Cardiac fibroblast (primary cell): Measurements from ENCODE around the gene SLC12A6.
A peak's percentile ranks its signal among the peaks of the same experiment; 100 is the strongest.

Experiments used
- DNase-seq, 2 donors: peaks; one replicate each; pipeline versions ENCODE4 v3.0.0 to v3.0.0-alpha.2; 2010; ENCODE audit warnings: low read depth in 2 of 2
- H3K4me3 ChIP-seq, 2 donors: replicated peaks in 1 of 2; 1 replicate in 1 of 2; 2 replicates in 1 of 2; pipeline ENCODE4 v1.5.1; 2011; ENCODE audit warnings: low read depth in 2 of 2, low read length in 2 of 2, mild to moderate bottlenecking in 2 of 2, moderate library complexity in 1 of 2
- TF ChIP-seq, protein P1 (sequence below): IDR thresholded peaks from one replicate; pipeline ENCODE4 v1.5.1; 2011; ENCODE audit warnings: low read depth, mild to moderate bottlenecking, low read length, inconsistent platforms

SLC12A6 gene

DNA sequence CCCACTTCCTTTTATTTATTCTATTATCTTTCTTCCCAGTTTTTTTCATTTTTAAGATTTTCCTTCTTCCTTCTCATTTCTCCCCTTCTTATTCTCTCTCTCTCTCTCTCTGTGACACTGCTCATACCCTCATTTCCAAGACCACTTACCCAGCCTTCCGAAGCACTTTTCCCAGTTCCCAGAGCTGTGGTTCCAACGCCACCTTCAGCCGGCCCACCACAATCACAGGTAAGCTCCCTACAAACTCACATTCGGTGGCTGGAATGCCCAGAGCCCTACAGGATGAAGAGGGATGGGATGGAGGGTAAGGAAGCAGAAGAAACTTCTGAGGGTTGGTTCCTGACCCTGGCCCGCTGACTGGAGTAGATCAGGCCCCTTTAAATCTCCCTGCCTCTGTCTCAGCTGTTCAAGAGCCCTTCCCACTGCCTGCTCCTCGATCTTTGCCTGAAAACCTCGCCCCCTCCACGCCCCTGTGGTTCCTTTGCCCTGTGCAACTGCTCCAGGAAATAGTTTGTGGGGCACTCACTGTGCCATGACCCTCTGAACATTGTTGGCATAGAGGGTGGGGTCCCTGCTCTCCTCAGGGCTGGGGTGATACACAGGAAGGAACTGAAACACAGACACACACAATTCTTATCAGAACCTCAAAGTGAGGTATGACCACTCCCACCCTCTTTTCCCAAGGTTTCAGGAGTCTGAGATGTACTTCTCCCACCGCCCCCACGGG lies 24.6 kb upstream of the SLC12A6 start:
- no peak overlapping the region for H3K4me3 ChIP-seq
- TF ChIP-seq, protein P1, sequence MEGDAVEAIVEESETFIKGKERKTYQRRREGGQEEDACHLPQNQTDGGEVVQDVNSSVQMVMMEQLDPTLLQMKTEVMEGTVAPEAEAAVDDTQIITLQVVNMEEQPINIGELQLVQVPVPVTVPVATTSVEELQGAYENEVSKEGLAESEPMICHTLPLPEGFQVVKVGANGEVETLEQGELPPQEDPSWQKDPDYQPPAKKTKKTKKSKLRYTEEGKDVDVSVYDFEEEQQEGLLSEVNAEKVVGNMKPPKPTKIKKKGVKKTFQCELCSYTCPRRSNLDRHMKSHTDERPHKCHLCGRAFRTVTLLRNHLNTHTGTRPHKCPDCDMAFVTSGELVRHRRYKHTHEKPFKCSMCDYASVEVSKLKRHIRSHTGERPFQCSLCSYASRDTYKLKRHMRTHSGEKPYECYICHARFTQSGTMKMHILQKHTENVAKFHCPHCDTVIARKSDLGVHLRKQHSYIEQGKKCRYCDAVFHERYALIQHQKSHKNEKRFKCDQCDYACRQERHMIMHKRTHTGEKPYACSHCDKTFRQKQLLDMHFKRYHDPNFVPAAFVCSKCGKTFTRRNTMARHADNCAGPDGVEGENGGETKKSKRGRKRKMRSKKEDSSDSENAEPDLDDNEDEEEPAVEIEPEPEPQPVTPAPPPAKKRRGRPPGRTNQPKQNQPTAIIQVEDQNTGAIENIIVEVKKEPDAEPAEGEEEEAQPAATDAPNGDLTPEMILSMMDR, result no peak
- DNase-seq, result no peak

DNA sequence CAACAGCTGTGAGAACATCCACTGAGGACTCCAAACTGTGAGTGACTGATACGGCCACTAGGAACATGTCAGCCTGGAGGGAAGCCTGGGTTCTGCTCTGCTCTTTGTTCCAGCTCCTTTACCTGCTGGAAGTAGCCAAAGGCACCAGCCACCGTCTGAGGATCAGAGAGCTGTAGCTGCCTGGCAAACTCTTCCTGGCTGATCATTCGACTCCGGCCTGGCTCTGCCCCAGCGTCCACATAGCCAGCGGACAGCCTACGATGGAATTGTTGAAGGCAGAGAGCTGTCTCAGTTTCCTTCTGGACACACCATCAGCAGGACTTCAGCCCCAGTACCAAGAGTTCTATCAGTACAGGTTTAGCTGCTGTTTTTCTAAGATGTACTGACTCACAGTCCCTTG lies 23.7 kb upstream of the SLC12A6 start:
- peak in 1 of 2 donors; percentile 37 for DNase-seq
- TF ChIP-seq, protein P1, result no peak

DNA sequence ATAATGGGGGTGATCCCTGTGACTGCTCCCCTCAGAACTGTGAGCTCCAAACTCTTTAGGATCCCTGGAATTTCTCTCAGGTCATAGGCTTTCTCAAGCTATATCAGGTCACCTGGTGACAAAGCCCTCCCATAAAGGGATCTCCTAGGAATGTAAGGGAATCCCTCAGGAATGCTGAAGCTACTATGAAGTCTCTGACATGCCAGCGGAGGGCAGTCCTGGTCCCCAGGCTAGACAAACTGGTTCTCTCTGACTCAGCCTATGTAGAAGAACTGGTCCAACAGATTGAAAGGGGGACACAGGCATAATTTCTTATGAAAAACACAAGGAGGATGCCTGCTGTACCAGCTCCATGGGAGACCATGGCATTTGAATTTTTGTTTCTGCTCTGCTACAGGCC lies 22.7 kb upstream of the SLC12A6 start:
- H3K4me3 ChIP-seq, result no peak overlapping the region
- no peak for DNase-seq
- TF ChIP-seq, protein P1, result no peak

More for the DNA sequence above, 23.7 kb upstream of the SLC12A6 start:
- H3K4me3 ChIP-seq, result no peak overlapping the region

DNA sequence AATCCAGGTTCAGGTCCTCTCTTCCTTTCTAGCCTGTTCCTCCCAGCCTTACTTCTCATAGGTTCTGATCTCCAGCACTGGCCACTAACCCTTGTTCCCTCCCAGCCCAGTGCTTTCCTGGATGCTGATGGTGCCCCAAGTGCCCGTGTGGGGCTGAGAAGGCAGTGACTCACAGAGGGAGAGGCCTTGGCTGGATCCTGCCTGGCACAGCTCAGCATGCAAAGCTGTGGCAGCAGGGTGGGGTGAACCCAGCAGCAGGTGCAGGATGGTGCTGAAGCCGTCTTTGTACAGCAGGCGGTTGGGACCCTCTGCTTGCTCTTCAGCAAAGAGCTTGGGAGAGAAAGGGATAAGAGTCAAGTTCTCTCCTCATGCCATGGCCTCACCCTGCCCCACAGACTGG lies 21.8 kb upstream of the SLC12A6 start:
- TF ChIP-seq, protein P1, result no peak
- DNase-seq, result no peak
- H3K4me3 ChIP-seq, result no peak overlapping the region

DNA sequence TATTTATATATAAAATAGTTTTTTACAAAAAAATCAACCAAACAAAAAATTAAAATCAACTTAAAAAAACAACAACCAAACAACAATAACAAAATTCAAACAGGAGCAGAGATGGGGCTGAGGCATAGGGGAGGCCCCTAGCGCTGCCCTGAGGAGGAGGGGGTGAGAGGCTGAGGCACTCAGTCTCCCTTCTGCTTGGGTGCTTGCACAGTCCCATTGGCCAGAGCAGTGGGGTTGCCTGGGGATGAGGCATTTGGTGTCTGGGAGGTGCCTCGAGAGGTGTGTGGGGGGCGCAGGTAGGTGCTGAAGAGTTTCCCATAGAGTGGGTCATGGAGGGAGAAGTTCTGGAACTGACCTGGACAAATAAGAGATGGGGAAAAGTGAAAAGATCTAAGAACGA lies 21.4 kb upstream of the SLC12A6 start:
- TF ChIP-seq, protein P1, result no peak
- no peak for DNase-seq

DNA sequence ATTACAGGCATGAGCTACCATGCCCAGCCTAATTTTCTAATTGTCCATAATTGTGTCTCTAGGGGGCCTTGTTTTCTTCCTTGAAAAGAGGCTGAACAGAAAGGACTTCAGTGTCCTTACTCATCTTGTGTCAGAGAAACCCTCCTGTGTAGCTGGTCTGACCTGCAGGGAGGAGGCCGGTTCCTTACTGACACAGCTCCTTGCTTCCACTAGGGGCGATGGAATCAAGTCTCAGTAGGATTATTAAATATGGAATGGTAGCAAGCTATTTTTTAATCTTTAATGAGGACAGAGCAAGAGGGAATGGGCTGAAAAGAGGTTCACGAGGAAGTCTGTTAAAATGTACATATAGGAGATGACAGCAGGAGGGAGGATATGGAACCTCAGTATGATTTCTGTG lies 20.8 kb upstream of the SLC12A6 start:
- DNase-seq, result peak in 1 of 2 donors; percentile 22
- TF ChIP-seq, protein P1, result peak; percentile 32
- H3K4me3 ChIP-seq, result no peak overlapping the region

More for the DNA sequence above, 21.4 kb upstream of the SLC12A6 start:
- H3K4me3 ChIP-seq, result no peak overlapping the region

DNA sequence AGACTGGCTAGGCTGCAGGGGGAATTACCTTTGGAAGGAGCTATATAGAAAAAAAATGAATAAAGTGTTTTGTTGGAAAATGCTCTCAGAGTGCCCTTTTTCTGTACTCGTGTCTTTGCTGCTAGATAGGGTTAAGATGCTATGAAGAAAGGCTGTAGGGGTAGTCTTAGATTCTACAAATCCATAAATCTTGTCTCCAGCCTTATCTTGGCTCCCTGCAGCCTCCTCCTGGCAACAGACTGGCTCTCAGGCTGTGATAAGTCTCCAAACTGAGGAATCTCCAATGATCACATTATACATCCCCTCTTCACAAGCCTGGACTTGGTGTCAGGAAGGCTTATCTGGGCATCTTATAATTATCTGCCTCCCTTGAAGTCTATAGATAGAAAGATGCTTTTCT lies 20.1 kb upstream of the SLC12A6 start:
- TF ChIP-seq, protein P1, result no peak
- no peak overlapping the region for H3K4me3 ChIP-seq

More for the DNA sequence above, 20.1 kb upstream of the SLC12A6 start:
- DNase-seq, result no peak
